BE2C (cell line): ENCODE data around the gene RGS10.

Experiments used
- DNase-seq: peaks from one replicate; pipeline ENCODE4 v3.0.0-alpha.2; 2020
- H3K27me3 ChIP-seq: fragments of 250-450 bp; sonication (Bioruptor Pico); 2 replicates; pipeline ENCODE4 v1.5.1; 2020; ENCODE audit warnings: mild to moderate bottlenecking
- H3K36me3 ChIP-seq: fragments of 250-450 bp; sonication (Bioruptor Pico); 2 replicates; pipeline ENCODE4 v1.5.1; 2020; ENCODE audit warnings: mild to moderate bottlenecking
- H3K4me1 ChIP-seq: fragments of 250-450 bp; sonication (Bioruptor Pico); 2 replicates; pipeline ENCODE4 v1.5.1; 2020
- H3K4me3 ChIP-seq: 2 replicates; pipeline ENCODE4 v1.5.1; 2011; ENCODE audit warnings: low read depth, low read length
- H3K9me3 ChIP-seq: fragments of 250-450 bp; sonication (Bioruptor Pico); 2 replicates; pipeline ENCODE4 v1.5.1; 2020
- TF ChIP-seq, protein P1 (sequence below): IDR thresholded peaks from 2 replicates; pipeline ENCODE4 v1.5.1; 2012; ENCODE audit warnings: mild to moderate bottlenecking, low read depth, low read length

Gene RGS10

DNA sequence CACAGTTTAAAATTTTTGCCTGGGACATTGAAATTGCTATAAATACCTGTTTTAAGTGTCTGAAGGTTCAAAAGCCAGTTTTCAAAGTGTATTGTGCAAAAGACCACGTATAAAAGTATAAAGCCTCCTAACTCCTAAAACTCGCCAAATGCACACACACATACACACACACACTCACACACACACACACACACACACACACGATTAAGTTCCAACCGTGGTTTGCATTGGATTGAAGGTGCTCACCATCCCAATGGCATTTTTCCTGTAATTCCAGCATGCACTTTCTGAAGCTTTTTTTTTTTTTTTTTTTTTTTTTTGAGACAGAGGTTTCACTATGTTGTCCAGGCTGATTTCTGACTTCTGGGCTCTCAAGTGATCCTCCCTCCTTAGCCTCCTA, 2.8 kb upstream of the RGS10 start:
- peaks cover 5% of the 10 kb centered on the region for H3K4me1 ChIP-seq
- TF ChIP-seq, protein P1, sequence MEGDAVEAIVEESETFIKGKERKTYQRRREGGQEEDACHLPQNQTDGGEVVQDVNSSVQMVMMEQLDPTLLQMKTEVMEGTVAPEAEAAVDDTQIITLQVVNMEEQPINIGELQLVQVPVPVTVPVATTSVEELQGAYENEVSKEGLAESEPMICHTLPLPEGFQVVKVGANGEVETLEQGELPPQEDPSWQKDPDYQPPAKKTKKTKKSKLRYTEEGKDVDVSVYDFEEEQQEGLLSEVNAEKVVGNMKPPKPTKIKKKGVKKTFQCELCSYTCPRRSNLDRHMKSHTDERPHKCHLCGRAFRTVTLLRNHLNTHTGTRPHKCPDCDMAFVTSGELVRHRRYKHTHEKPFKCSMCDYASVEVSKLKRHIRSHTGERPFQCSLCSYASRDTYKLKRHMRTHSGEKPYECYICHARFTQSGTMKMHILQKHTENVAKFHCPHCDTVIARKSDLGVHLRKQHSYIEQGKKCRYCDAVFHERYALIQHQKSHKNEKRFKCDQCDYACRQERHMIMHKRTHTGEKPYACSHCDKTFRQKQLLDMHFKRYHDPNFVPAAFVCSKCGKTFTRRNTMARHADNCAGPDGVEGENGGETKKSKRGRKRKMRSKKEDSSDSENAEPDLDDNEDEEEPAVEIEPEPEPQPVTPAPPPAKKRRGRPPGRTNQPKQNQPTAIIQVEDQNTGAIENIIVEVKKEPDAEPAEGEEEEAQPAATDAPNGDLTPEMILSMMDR = no peak
- DNase-seq = no peak
- H3K9me3 ChIP-seq = no peaks in the 10 kb centered on the region
- H3K27me3 ChIP-seq = no peaks in the 10 kb centered on the region
- H3K36me3 ChIP-seq = no peaks in the 10 kb centered on the region
- no peak overlapping the region for H3K4me3 ChIP-seq

DNA sequence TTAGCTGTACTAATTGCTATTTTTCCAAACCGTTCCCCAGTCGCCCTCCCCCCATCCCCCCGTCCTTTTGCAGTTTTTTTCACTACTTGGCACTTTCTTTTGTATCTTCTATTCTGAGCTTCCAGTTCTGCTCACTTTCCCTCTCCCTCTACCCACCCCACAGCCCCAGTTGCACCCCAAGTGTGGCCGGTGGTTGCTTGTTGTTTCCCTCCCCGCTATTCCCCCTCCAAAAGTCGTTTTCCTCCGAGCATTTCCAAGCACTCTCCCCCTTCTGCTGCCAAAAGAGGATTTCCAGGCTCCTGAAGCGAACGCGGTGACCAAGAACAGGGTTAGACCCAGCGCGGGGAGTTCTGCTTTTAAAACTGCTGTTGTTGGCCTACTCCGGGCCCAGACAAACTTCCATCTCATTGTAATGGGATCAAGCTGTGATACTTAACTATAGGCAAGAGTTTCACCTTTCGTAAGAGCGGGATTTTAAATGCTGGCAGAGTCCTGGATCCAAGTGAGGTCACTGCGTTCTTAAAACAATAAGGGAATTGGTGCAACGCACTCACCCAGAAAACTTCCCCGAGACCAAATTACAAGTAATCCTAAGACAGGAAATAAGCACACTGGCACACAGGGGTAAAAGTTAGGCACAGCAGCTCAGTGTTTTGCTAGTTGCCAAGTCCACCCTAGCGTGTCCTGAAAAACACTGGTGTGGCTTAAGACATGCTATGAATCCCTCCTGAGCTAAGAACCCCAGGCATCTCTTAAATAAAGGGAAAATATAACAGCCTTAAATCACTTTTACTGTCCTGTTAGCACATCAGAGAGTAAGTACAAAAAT, 1.5 kb upstream of the RGS10 start:
- Histone ChIP-seq H3K4me3 (peak overlapping the region; percentile 61; the same call in 1 of the 2 replicates), H3K36me3 (no peaks in the 10 kb centered on the region), H3K9me3 (no peaks in the 10 kb centered on the region), H3K27me3 (no peaks in the 10 kb centered on the region), H3K4me1 (peaks cover 5% of the 10 kb centered on the region)
- no peak for DNase-seq
- TF ChIP-seq, protein P1 = no peak

DNA sequence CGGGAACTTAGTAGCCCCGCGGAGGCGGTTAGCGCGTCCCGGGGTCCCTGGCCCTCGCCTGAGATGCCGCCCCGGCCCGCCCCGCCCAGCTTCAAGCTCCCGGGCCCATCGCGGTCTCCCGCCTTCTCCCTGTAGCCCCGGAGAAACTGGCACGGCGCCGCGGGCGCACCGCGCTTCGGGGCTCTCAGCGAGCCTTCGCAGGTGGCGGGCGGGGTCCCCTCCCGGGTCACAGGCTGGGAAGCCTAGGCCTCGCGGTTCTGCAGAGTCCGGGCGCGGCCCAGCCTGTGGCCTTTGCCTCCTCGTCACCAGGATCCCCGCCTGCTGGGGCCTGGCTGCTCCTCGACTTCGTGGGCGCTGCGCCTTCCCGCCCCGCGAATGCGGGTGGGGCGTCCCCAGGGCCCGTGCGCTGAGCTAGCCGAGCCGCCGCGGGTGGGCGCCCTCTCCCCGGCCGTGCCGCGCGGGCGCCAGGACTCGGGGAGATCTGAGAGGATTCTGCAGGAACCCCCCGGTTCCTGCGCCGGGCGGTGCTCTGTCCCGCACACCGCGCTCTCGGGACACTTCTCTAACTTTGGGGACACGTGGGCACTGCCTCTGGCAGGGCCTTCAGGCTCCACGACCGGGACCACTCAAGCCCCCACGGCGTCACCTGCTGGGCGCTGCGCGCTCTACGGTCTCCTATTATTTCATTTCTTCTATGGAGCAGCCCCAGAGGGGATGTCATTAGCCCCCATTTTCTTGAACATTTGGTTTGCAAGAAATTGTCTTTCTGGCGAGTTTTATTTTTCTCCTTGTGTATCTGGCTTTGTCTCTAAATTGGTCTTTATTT, 682 bp upstream of the RGS10 start:
- Histone ChIP-seq H3K4me3 (peak overlapping the region; percentile 61), H3K4me1 (peaks cover 3% of the 10 kb centered on the region), H3K36me3 (no peaks in the 10 kb centered on the region), H3K9me3 (no peaks in the 10 kb centered on the region), H3K27me3 (no peaks in the 10 kb centered on the region)
- DNase-seq = peak; percentile 74
- TF ChIP-seq, protein P1 = peak; percentile 59

DNA sequence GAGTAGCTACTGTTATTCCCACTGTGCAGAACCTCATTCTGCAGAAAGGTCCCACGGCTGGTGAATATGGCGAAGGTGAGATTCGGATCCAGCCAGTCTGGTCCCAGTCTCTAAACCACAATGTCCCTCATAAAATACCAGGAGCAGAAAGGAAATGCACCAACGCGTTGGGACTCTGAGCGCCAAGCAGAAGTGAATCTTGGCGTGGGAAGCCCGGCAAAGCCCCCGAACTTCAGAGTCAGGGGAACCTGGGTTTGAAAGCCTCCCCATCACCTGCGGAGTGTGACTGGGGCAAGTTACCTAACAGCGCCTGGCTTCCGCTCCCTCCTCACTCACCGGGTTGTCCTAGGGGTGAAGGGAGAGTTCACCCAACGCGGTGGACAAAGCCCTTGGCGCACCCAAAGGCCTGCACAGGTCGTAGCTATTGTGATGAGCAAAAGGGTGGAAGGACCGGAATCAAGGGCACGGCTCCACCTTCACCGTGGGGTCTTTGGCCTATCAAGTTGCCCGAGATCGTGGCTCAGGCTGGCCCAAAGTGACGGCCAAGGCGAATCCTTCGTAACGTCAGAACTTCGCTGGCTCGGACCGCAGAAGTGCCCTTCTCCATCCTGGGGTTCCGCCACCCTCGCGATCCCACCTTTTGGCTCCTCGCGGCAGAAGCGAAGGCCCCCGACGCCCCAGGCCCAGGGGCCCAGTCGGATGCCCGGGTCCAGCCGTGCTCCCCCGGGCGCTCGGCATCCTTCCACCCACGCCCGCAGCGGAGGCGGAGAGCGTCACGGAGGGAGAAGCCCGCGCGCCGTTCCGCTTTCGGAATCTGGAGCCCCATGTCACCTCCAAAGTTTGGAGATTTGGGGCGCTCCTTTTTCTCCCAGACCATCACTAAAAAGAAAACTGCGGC, 811 bp downstream of the RGS10 start:
- Histone ChIP-seq H3K27me3 (no peaks in the 10 kb centered on the region), H3K4me1 (no peaks in the 10 kb centered on the region; the same call in 1 of the 2 replicates), H3K9me3 (no peaks in the 10 kb centered on the region), H3K4me3 (peak overlapping the region; percentile 61), H3K36me3 (no peaks in the 10 kb centered on the region)
- DNase-seq = no peak
- TF ChIP-seq, protein P1 = no peak

- DNase-seq = no peak
- Histone ChIP-seq H3K9me3 (no peaks in the 10 kb centered on the region), H3K4me1 (no peaks in the 10 kb centered on the region; the same call in 1 of the 2 replicates), H3K36me3 (no peaks in the 10 kb centered on the region), H3K27me3 (no peaks in the 10 kb centered on the region), H3K4me3 (no peak overlapping the region)
- TF ChIP-seq, protein P1 = no peak
Observed at GRCh38 chr10:119541046-119541445, 1.5 kb downstream of the RGS10 start.
